ENCODE measurements around the gene NAA20.

Gene NAA20

GRCh38 chr20:19990850-19991249 lies 26.3 kb upstream of the NAA20 start:
- no peak for TF ChIP-seq CTCF (IDR thresholded peaks at IDR 0.05; ENCODE audit: insufficient read depth, low read depth, low read length, missing control alignments)
- H3K4me3 ChIP-seq (ENCODE audit: low read depth, low read length), result no peak overlapping the region
- no peak for DNase-seq (ENCODE audit: low read depth)

DNA sequence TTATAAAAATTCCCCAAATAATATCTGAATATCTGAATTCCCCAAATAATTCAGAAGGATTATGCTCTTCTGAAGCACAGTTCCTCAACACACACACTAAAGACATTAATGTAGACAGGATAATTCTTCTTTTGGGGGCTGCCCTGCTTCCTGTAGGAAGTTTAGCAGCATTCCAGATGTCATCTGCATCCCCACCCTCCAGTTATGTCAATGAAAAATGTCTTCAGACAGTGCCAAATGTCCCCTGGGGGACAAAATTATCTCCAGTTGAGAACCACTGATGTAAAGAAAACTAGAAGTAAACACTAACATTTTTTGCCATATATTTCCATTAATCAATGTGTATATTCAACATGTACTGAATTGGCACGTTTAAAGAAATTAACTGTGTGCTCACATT lies 25.9 kb upstream of the NAA20 start:
- H3K4me3 ChIP-seq (ENCODE audit: low read depth, low read length), result no peak overlapping the region
- DNase-seq (ENCODE audit: low read depth), result no peak
- TF ChIP-seq CTCF (IDR thresholded peaks at IDR 0.05; ENCODE audit: insufficient read depth, low read depth, low read length, missing control alignments), result no peak

DNA sequence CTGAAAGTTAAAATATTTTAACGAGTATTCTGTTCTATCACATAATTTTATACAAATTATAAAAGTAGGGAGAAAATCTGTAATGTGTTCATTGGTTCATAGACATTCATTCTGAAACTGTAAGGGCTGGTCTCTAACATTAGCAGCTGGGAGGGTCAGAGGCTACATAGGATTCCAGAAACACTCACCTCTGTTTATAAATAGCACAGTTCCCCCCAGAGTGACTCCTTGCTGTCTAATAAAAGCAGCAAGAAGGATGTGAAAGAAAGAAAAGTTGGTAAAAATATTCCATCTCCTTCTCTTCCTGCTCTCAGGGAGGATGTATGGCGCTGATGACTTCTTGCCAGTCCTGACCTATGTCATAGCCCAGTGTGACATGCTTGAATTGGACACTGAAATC lies 25.3 kb upstream of the NAA20 start:
- H3K4me3 ChIP-seq (ENCODE audit: low read depth, low read length), result no peak overlapping the region
- DNase-seq (ENCODE audit: low read depth), result no peak
- TF ChIP-seq CTCF (IDR thresholded peaks at IDR 0.05; ENCODE audit: insufficient read depth, low read depth, low read length, missing control alignments), result no peak

DNA sequence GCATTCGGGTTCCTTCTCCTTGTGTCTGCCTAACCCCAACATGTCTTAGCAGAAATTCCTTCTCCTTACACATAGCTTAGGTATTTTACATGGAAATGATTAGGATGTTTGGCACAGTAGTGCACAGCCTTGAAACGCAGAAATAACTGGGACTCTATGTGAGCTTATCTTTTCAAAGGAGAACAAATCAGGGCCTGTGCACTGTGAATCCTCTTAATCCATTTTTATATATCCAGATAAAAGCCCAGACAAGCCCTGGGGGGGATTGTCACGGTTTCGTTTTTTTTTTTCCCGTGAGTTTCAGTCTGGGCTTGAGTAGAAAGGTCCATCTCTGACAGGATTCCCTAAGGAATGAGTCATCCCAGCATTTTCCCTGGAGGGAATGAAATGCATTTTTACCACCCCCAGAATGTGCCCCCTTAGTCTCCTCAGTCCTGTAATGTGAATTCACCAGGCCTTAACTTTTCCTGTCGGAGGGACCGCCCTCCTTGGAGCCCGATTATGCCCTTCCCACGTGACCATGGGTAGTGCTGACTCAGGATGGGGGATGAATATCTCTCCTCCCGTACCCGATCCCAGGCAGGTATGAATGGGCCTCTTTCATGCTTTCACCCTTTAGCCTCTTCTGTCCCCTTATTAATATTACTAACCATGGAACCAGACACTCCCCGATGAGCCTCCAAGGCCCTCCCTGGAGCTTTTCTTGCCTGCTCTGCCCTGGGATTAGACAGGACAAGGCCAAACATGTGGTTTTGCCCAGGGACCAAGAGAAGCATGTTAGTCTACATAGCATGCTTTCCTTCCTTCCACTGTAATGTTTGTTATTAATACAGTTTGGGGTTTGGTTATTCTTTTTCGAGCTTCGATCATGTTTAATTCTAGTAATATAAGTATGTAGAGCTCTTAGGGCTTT lies 23.9 kb upstream of the NAA20 start:
- H3K4me3 ChIP-seq (ENCODE audit: low read depth, low read length), result no peak overlapping the region
- no peak for TF ChIP-seq CTCF (IDR thresholded peaks at IDR 0.05; ENCODE audit: insufficient read depth, low read depth, low read length, missing control alignments)
- DNase-seq (ENCODE audit: low read depth), result no peak

DNA sequence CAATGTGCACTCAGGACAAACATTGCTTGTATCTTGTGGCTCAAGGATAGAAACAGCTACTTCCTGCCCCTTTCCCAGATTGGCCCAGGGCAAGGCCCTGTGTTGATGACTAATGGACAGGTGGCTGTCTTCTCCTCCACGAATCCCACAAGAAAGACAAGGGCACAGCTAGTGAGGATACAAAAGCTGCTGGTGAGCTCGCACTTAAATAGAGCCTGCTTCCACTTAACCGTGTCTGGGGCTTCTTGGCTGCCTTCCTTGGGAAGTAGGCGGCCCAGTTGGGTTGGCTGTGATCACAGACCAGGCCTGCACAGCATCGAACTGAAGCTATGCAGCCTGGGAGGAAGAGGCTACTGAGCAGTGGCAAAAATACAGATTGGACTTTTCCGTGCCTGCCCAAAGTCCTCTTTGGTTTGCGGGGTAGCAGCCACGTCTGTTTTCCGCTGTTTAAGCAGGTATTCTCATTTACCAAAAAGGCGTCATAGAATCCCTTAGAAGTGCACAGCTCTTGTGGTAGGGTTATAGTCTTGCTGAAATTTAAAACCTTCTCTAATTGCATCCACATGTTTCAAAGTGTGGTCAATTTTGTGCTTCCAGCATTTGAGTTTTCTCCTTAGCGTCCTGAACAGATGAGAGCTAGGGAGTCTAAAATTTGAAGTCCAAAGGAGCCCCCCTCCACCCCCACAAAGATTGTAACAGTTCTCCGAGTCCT lies 23.0 kb upstream of the NAA20 start:
- DNase-seq (ENCODE audit: low read depth), result no peak
- no peak for TF ChIP-seq CTCF (IDR thresholded peaks at IDR 0.05; ENCODE audit: insufficient read depth, low read depth, low read length, missing control alignments)
- H3K4me3 ChIP-seq (ENCODE audit: low read depth, low read length), result no peak overlapping the region

DNA sequence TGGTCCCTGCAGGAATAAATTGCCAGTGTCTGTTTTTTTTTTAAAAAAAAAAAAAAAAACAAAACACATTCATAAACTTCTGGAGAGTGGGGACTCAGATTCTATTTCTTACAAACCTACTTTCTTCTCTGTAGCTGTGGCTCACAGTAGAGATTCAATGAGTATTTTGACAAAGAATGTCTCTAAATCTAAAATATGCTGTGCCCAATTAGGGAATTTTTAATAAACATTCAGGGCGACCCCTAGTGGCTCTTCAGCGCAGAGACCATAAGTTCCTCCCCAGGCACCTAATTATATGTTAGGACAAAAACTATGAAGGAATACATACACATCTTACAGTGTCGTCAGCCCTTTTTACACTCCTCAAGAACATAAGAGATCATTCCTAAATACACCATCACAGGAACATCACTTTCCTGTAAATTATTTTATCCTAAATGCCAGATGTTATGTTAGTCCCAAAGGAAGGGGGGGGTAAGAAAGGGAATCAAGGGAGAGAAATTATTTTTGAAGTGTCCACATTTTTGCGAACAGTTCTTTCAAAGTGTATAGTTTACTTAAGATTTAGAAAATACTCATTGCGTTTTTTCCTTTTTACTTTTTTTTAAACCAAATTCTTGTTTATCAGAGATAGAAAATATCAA lies 21.8 kb upstream of the NAA20 start:
- H3K4me3 ChIP-seq (ENCODE audit: low read depth, low read length), result no peak overlapping the region
- peak; percentile 72 for TF ChIP-seq CTCF (IDR thresholded peaks at IDR 0.05; ENCODE audit: insufficient read depth, low read depth, low read length, missing control alignments)
- DNase-seq (ENCODE audit: low read depth), result peak; percentile 63
